Brain microvascular endothelial cell (primary cell): ENCODE data around the gene TMEM120B.

Source experiments
- DNase-seq: peaks from one replicate; pipeline ENCODE4 v3.0.0-alpha.2; 2020
- H3K27ac ChIP-seq: fragments of 250-450 bp; sonication (Bioruptor Pico); 2 replicates; pipeline ENCODE4 v1.5.1; 2020; ENCODE audit warnings: mild to moderate bottlenecking, moderate library complexity
- H3K27me3 ChIP-seq: fragments of 250-450 bp; sonication (Bioruptor Pico); replicated peaks from 2 replicates; pipeline ENCODE4 v1.5.1; 2020; ENCODE audit warnings: mild to moderate bottlenecking
- H3K36me3 ChIP-seq: fragments of 250-450 bp; sonication (Bioruptor Pico); replicated peaks from 2 replicates; pipeline ENCODE4 v1.5.1; 2020; ENCODE audit warnings: mild to moderate bottlenecking
- H3K4me3 ChIP-seq: 2 replicates; pipeline ENCODE4 v1.5.1; 2011; ENCODE audit warnings: low read depth, mild to moderate bottlenecking, control low read depth, low read length, moderate library complexity
- in situ Hi-C: cut with HindIII; loops from 2 replicates; pipeline ENCODE4 v1.10.0; 2017; ENCODE audit warnings: low sequenced_read_pairs, low pct_ligation_motif_present
- TF ChIP-seq, protein P1 (sequence below): IDR thresholded peaks from 2 replicates; pipeline ENCODE4 v1.5.1; 2011; ENCODE audit warnings: low read depth, mild to moderate bottlenecking, moderate library complexity, low read length, control low read depth, inconsistent platforms; ENCODE audit errors: missing control alignments

The TMEM120B gene

DNA sequence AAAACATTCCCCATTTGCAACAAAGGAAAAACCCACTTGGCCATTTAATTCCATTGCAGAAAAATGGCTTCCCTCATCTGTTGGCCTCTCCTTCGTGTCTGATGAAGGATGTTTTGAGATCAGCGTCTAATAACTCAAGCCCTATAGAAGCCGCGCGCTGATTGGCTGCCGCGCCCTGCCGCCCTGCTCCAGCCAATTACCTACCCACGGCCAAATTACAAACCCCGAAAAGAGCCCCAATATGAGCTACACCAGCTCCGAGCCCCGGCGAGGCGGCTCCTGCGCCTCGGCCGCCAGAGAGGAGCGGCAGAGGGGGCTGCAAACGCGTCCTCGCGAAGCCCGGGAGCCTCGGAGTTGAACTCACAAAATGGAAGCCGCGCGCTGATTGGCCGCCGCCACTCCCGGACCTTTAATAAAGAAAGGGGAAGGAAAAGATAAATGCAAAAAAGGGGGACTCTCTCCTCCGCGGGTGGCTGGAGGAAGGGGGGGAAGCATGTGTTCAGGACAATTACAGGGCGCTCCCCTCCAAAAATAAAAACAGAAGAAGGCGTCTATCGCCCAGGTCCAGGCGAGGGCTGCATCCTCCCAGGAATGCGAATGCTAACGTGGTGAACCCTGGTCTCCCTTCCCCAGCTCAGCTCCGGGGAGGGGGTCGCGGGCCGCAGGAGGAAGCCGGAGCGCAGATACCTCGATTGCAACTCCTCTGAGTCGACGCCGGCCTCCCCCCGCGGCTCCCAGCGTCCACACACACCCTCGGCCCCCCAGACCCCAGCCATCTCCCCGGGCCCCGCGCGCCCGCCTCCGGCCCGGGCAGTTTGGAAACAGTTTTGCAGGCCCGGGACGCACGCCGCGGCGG is 90.5 kb downstream of the TMEM120B start:
- Histone ChIP-seq H3K36me3 (peaks cover 2% of the 10 kb centered on the region), H3K27me3 (no peaks in the 10 kb centered on the region), H3K4me3 (peak overlapping the region; percentile 68), H3K27ac (peak overlapping the region; percentile 97)
- DNase-seq, result peak; percentile 92
- TF ChIP-seq, protein P1, sequence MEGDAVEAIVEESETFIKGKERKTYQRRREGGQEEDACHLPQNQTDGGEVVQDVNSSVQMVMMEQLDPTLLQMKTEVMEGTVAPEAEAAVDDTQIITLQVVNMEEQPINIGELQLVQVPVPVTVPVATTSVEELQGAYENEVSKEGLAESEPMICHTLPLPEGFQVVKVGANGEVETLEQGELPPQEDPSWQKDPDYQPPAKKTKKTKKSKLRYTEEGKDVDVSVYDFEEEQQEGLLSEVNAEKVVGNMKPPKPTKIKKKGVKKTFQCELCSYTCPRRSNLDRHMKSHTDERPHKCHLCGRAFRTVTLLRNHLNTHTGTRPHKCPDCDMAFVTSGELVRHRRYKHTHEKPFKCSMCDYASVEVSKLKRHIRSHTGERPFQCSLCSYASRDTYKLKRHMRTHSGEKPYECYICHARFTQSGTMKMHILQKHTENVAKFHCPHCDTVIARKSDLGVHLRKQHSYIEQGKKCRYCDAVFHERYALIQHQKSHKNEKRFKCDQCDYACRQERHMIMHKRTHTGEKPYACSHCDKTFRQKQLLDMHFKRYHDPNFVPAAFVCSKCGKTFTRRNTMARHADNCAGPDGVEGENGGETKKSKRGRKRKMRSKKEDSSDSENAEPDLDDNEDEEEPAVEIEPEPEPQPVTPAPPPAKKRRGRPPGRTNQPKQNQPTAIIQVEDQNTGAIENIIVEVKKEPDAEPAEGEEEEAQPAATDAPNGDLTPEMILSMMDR, result no peak
- in situ Hi-C loops, result no loop called here

GRCh38 chr12:121803861-121804416 is 91.4 kb downstream of the TMEM120B start, which contains the start of gene SETD1B:
Gene SETD1B, plus strand, starts transcription at chr12:121804009. Its CDS starts 729 bp downstream, at chr12:121804738.
- Histone ChIP-seq H3K4me3 (peak within 1 kb of the TSS; percentile 68), H3K27me3 (no peaks in the 10 kb centered on the region), H3K36me3 (peaks cover 11% of the 10 kb centered on the region), H3K27ac (peak within 1 kb of the TSS; percentile 97)
- TF ChIP-seq, protein P1, result no peak
- in situ Hi-C loops, result no loop called here
- no peak for DNase-seq

- in situ Hi-C loops, result no loop called here
- Histone ChIP-seq H3K36me3 (peaks cover 17% of the 10 kb centered on the region), H3K27ac (peak overlapping the region; percentile 26), H3K4me3 (peak overlapping the region; percentile 68), H3K27me3 (no peaks in the 10 kb centered on the region)
- DNase-seq, result no peak
- TF ChIP-seq, protein P1, result no peak
Observed at GRCh38 chr12:121804417-121805111, 92.0 kb downstream of the TMEM120B start.

DNA sequence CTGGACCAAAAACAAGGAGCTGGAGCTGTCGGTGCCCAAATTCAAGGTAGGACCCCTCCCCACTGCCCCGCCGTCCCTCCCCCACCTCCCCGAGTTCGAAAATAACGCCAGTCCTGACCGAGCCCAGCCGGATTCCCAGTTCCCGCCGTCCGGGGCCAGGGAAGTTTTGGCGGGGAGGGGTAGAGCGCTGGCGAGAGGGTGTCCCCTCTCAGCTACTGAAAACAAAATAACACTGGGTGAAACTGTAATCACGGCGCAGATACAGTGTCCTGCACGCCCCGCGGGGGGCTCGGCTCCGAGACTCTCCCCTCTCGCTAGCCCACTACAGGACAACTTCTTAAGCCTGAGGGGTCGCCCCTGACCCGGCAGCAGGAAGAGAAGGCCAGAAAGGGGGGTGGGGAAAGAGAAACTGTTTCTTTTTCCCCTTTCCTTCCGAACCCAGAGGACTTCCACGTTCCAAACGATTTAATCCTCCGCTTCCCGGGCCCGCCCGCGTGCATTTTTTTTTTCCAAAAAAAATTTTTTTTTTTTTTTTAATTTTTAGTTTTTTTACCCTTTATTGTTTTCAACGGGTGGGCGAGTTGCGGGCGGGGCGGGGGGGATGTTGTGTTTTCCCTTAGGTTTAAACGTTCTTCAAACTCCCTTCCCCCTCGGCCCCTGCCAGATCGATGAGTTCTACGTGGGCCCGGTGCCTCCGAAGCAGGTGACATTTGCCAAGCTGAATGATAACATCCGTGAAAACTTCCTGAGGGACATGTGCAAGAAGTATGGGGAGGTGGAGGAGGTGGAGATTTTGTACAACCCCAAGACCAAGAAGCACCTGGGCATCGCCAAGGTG is 92.8 kb downstream of the TMEM120B start:
- H3K27ac ChIP-seq, result no peak overlapping the region
- in situ Hi-C loops, result no loop called here
- TF ChIP-seq, protein P1, result no peak
- H3K27me3 ChIP-seq, result no peaks in the 10 kb centered on the region
- peak overlapping the region; percentile 68 for H3K4me3 ChIP-seq
- DNase-seq, result no peak
- peaks cover 25% of the 10 kb centered on the region for H3K36me3 ChIP-seq

GRCh38 chr12:121806009-121806545 is 93.5 kb downstream of the TMEM120B start:
- peaks cover 32% of the 10 kb centered on the region for H3K36me3 ChIP-seq
- in situ Hi-C loops, result no loop called here
- H3K4me3 ChIP-seq, result peak overlapping the region; percentile 68
- H3K27me3 ChIP-seq, result no peaks in the 10 kb centered on the region
- H3K27ac ChIP-seq, result peak overlapping the region; percentile 14
- DNase-seq, result no peak
- TF ChIP-seq, protein P1, result no peak
